ENCODE results near the gene ADSS1. TPM values are rescaled to one million over a fixed set of nuclear protein-coding genes. Genes with fewer than 3 reads are reported as not detected.

ADSS1 gene
- total RNA-seq, 2 experiments from 2014 or later: 0.81 to 1.2 TPM

DNA sequence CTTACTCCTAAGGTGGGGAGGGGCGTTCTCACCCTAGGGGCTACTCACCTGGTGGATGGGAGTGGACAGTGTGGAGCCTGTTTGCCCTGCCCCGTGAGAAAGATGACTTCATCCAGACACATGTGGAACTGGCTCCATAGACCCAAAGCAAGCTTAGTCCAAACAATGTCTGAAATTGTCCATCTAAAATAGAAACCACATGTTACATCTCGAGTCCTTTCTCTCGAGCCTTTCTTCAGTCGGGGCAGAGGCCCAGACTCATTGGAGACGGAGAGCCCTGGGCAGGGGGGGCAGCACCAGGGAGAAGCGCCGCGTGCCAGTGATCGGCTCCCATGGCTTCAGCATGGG, 33.2 kb downstream of the ADSS1 start:
- H3K4me1 Mint-ChIP-seq: peaks cover 53% of the 10 kb centered on the region
- POLR2A ChIA-PET: no interaction called here

DNA sequence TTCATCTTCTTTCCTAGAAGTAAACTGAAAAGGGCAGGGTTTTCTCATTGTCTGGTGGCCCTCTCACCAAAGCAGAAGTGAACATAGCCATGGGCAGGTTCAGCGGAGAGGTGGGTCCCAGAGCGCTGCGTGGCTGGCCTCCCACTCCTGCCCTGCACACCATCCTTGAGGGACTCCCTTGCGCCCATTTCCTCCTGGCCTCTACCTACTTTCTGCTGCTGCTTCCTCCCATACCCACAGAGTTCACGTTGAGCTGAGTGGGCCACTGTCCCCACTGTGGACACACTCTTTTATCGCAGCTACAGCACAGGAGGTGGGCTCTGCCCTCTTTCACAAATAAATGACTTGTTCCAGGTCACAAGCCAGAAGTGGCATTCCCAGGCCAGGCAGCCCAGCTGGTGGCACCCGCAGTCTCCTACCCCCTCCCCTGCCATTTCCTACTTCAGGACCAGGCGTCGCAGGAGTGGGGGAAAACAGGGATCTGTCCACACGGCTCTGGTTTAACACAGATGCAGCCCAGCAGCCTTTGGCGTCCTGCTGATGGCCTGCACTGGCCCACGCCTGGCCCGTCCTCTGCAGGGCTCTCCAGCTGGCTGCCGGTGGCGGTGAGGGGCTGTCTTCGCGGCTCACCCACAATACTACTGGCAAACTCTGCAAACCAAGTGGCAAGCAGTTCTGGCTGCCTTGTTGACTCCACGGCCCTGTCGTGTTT, 33.8 kb downstream of the ADSS1 start:
- Mint-ChIP-seq H3K27ac (peak overlapping the region; percentile 82), H3K36me3 (ENCODE audit: low read depth) (peaks cover 46% of the 10 kb centered on the region), H3K4me3 (no peak overlapping the region), H3K4me1 (peaks cover 50% of the 10 kb centered on the region), H3K9me3 (no peaks in the 10 kb centered on the region), H3K27me3 (no peaks in the 10 kb centered on the region)
- POLR2A ChIA-PET: no interaction called here
- CTCF ChIA-PET: interaction anchor here (1.2 to 4.3 kb wide), 4 partner anchors 9 to 36 kb away, joined by 3 to 21 read pairs (median 3); no protein-coding TSS in a partner anchor
- DNase-seq: no peak

More for the DNA sequence above, 33.2 kb downstream of the ADSS1 start:
- H3K36me3 Mint-ChIP-seq (ENCODE audit: low read depth): peaks cover 47% of the 10 kb centered on the region
- H3K4me3 Mint-ChIP-seq: no peak overlapping the region
- no peaks in the 10 kb centered on the region for H3K27me3 Mint-ChIP-seq
- DNase-seq: no peak
- peak overlapping the region; percentile 82 for H3K27ac Mint-ChIP-seq
- H3K9me3 Mint-ChIP-seq: no peaks in the 10 kb centered on the region
- CTCF ChIA-PET: interaction anchor here (1.2 to 4.3 kb wide), 3 partner anchors 9 to 35 kb away, joined by 3 to 21 read pairs (median 3); no protein-coding TSS in a partner anchor

DNA sequence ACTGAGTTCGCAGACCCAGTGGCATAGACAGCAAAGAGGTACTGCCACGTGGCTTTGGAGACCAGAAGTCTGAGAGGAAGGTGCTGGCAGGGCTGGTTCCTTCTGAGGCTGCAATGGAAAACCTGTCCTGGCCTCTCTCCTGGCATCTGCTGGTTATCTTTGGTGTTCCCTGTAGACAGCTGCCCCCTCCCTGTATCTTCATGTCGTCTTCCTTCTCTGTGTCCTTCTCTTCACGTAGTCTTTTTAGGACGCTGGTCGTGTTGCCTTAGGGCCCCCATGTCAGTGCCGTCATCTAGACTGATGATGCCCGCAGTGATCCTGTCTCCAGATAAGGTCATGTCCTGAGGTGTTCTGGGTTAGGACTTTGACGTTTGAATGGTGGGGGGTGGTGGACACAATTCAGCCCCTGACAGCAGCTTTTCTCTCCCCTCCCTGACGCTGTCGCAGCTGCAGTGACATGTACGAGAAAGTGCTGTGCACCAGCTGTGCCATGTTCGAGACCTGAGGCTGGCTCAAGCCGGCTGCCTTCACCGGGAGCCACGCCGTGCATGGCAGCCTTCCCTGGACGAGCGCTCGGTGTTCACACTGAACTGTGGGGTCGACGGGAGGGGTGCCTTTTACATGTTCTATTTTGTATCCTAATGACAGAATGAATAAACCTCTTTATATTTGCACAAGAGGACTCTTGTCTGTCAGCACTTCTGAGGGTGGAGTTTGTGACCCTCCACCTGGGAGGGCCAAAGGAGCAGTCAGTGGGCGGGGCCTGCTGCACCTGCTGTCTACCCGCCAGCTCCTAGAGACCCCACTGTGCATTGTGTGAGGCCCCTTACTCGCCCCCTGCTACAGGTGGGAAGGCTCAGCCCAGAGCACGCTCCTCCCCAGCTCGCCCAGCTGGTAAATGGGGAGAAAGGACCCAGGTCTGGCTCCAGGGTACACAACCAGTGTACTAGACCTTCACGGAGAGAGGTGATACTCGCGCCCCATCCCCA, 35.2 kb downstream of the ADSS1 start:
- ChIA-PET POLR2A (no interaction called here), CTCF (interaction anchor here (1.8 to 4.3 kb wide), 2 partner anchors 9 to 11 kb away, joined by 3 to 21 read pairs; no protein-coding TSS in a partner anchor)
- no peak for DNase-seq
- Mint-ChIP-seq H3K4me3 (no peak overlapping the region), H3K4me1 (peaks cover 42% of the 10 kb centered on the region), H3K9me3 (no peaks in the 10 kb centered on the region), H3K27me3 (no peaks in the 10 kb centered on the region), H3K36me3 (ENCODE audit: low read depth) (peaks cover 37% of the 10 kb centered on the region), H3K27ac (no peak overlapping the region)

DNA sequence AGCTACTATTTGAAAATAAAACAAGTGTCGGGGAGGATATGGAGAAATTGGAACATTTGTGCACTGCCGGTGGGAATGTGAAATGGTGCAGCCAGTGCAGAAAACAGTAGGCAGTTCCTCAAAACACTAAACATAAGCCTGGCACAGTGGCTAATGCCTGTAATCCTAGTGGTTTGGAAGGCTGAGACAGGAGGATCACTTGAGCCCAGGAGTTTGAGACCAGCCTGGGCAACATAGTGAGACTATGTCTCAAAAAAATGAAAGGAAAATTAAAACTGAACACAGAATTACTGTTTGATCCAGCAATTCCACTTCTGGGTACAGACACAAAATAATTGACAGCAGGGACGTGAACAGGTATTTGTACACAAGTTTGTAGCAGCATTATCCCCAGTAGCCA, 41.5 kb downstream of the ADSS1 start:
- Mint-ChIP-seq H3K9me3 (no peaks in the 10 kb centered on the region), H3K27ac (no peak overlapping the region), H3K4me1 (peaks cover 13% of the 10 kb centered on the region), H3K36me3 (ENCODE audit: low read depth) (peaks cover 18% of the 10 kb centered on the region), H3K27me3 (no peaks in the 10 kb centered on the region), H3K4me3 (no peak overlapping the region)
- no peak for DNase-seq
- ChIA-PET POLR2A (no interaction called here), CTCF (no interaction called here)

DNA sequence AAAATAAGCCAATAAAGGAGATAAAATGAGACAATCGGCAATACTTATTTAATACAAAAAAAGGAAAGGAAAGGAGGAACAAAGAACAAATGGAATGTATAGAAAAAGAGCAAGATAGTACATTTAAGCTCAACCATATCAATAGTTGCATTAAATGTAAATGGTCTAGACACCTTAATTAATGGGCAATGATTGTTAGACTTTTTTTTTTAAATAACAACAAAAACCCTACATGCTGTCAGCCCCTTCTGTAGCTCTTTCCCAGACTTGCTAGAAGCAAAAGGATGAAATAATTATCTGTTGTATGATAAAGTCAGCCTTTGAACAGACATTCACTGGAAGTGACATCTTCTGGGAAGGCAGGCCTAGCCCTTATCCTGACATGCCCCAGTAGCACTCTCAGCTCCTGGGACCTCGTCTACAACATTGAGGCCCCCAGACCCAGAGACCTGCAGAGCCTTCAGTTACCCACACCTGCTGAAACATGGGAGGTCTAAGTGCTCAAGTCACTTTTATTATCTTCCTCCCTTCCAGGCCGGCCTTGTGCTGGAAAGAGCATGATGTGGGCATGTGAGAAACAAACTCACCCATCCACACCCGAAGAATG, 42.3 kb downstream of the ADSS1 start:
- ChIA-PET POLR2A (no interaction called here), CTCF (interaction anchor here (1.8 kb wide), 1 partner anchor 13 kb away, joined by 5 read pairs; the partner anchor contains the start of gene SIVA1)
- H3K4me1 Mint-ChIP-seq: peaks cover 13% of the 10 kb centered on the region
- no peaks in the 10 kb centered on the region for H3K9me3 Mint-ChIP-seq
- no peak for DNase-seq
- H3K27me3 Mint-ChIP-seq: no peaks in the 10 kb centered on the region
- H3K27ac Mint-ChIP-seq: no peak overlapping the region
- H3K36me3 Mint-ChIP-seq (ENCODE audit: low read depth): peaks cover 21% of the 10 kb centered on the region
- H3K4me3 Mint-ChIP-seq: no peak overlapping the region

DNA sequence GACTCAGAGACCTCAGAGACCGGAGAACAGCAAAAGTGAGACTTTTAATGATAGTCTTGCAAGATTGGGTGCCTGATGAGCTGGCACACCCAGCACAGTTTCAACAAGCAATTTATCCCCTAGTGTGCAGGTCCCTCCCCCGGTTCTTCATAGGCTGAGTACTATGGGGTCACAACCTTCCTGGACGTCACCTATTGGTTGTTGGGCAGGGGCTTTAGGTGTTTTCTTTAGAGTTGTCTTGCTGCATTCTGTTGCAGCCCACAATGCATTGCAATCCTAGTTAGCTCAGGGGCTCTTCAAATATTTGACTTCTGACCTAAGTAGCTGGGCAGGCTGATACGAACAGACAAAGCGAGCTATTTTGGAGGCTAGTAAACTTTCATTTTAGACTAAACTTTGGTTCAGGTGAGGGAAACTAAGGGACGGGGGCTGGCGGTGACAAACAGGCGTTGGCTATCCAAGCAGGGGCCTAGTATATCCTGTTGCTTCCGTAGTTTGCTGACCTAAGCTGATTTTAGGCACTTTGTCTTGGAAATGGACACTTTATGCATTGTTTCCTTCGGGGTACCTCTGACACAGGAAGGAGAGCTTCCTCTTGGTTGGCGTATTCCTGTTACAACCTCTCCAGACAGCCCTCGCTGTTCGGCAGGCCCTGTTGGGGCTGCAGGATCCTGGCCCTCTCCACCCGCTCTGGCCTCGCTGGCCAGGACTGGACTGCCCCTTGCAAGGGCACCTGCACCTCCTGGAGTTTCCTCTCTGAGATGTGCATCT, 43.0 kb downstream of the ADSS1 start:
- Mint-ChIP-seq H3K4me1 (peaks cover 13% of the 10 kb centered on the region), H3K4me3 (no peak overlapping the region), H3K9me3 (no peaks in the 10 kb centered on the region), H3K27ac (no peak overlapping the region), H3K27me3 (no peaks in the 10 kb centered on the region), H3K36me3 (ENCODE audit: low read depth) (peaks cover 26% of the 10 kb centered on the region)
- CTCF ChIA-PET: interaction anchor here (1.8 kb wide), 1 partner anchor 14 kb away, joined by 5 read pairs; the partner anchor contains the start of gene SIVA1
- no peak for DNase-seq
- POLR2A ChIA-PET: no interaction called here

DNA sequence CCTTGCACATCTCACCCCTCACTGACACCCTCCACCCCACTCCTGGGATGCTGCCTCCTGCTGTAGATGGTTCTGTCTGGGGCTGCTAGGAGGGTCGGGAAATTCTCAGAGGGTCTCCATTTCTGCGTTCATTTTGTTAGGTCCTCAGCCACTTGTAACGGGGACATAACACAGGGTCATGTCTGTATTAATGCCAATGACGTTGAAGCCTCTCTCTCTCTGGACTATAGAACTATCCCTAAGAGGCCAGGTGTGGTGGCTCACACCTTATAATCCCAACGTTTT, 43.5 kb downstream of the ADSS1 start:
- Mint-ChIP-seq H3K36me3 (ENCODE audit: low read depth) (peaks cover 31% of the 10 kb centered on the region), H3K27ac (no peak overlapping the region), H3K9me3 (no peaks in the 10 kb centered on the region), H3K27me3 (no peaks in the 10 kb centered on the region), H3K4me1 (peaks cover 13% of the 10 kb centered on the region), H3K4me3 (no peak overlapping the region)
- CTCF ChIA-PET: interaction anchor here (1.3 to 1.9 kb wide), 6 partner anchors 9 to 59 kb away, joined by 3 to 26 read pairs (median 6); partner anchors contain the start of gene SIVA1
- no peak for DNase-seq
- POLR2A ChIA-PET: no interaction called here

DNA sequence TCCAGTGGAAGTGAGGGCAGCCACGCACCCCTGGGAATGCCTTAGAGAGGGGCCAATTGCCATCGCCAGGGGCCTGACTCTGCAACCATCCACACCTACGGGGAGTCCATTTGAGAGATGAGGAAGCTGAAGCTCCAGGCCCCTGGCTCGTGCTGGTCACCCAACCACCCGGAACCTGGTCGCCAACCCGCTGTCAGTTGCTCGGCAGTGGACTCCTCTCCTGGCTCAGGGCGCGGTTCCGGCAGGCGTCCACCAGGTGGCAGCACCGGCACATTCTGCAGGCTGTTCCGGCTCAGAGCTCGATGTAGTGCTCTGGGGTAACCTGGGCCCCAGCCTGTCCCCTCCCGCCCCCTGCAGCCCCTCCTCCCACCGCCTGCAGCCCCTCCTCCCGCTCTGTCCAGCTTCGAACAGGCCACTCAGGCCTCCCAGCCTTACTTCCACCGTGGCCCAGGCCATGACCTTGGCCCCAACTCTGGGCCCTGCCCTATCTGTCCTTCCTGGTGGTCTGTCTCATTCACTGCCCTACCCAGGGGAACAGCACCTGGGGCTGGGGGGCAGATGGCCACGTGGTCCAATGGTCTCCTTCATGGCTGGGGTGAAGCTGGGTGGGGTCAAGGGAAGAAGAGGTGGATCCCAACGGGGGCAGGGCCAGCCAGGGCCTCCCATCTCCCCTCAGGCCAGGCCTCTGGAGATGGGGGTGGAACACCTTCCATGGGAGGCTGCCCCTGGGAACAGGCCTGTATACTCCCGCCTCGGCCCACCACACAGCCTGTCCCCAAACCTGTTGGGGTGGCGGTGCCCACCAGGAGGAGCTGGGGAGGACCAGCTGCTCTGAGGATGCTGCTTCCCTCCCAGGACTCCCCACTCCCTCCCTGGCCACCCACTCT, 44.7 kb downstream of the ADSS1 start:
- ChIA-PET POLR2A (interaction anchor here (0.5 kb wide), 1 partner anchor 1981 kb away, joined by 5 read pairs; no protein-coding TSS in a partner anchor), CTCF (interaction anchor here (0.6 to 1.9 kb wide), 18 partner anchors 10 to 108 kb away, joined by 3 to 26 read pairs (median 4); partner anchors contain the start of genes SIVA1 and ZBTB42)
- H3K4me1 Mint-ChIP-seq: peaks cover 13% of the 10 kb centered on the region
- H3K27me3 Mint-ChIP-seq: no peaks in the 10 kb centered on the region
- H3K36me3 Mint-ChIP-seq (ENCODE audit: low read depth): peaks cover 36% of the 10 kb centered on the region
- DNase-seq: peak; percentile 92
- no peak overlapping the region for H3K27ac Mint-ChIP-seq
- no peaks in the 10 kb centered on the region for H3K9me3 Mint-ChIP-seq
- no peak overlapping the region for H3K4me3 Mint-ChIP-seq

DNA sequence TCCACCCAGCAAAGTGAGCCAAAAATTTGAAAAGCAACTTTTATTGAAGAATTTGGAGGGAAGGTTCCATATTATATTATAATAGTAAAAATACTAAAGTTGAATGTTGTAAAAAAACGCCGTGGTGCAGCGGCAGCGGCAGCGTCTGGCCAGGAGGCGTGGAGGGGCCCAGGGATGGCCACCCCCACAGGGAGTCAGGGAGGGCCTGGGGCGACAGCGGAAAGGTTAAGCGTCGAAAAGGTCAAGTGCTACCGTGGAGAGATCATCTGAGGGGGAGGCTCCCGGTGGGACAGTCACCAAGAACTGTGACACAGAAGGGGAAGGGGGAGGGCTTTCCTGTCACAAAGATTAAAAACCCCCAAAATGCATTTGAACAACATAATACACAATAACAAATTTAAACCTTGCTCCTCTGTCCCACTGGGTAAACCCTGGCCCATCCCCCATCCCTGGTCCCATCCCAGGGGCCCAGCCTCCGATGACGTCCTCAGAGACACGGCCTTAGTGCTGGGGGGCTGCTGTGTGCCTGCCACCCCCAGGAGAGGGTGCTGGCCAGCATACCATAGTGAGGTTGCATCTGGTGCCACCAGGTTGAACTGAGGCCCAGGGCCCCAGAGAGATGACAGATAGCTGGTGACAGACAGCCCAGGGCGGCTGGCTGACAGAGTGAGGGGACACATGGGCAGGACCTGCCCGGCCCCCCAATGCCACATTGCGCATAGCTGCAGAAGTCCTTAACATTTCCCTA, 45.5 kb downstream of the ADSS1 start:
- CTCF ChIA-PET: interaction anchor here (0.7 to 1.9 kb wide), 13 partner anchors 11 to 107 kb away, joined by 3 to 26 read pairs (median 7); partner anchors contain the start of genes SIVA1 and ZBTB42
- POLR2A ChIA-PET: no interaction called here
- peak overlapping the region; percentile 50 for H3K27ac Mint-ChIP-seq
- peaks cover 36% of the 10 kb centered on the region for H3K36me3 Mint-ChIP-seq (ENCODE audit: low read depth)
- H3K4me3 Mint-ChIP-seq: no peak overlapping the region
- H3K4me1 Mint-ChIP-seq: peaks cover 13% of the 10 kb centered on the region
- H3K9me3 Mint-ChIP-seq: no peaks in the 10 kb centered on the region
- no peaks in the 10 kb centered on the region for H3K27me3 Mint-ChIP-seq
- no peak for DNase-seq

DNA sequence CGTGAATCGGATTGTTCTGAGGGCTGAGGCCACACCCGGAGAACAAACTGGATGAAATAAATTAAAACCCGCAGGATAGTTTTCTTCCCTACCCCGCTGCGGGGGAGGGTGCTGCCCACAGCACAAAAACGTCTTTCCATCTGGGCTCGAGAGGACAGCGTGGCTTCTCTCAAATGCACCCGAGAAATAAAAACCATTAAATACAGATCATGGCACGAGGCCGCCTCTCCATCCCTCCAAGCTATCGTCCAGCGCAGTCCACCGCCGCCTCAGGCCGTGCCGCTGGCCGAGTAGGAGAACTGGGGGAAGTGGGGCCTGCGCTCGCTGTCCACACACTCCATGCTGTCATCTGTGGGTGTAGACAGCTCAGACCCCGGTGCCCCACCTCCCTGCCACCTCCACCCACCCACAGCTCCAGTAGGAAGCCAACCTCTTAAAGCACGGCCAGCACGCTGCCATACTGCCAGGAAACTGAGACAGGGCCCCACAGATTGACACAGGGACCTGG, 46.1 kb downstream of the ADSS1 start:
- Mint-ChIP-seq H3K27ac (no peak overlapping the region), H3K4me3 (no peak overlapping the region), H3K9me3 (no peaks in the 10 kb centered on the region), H3K27me3 (no peaks in the 10 kb centered on the region), H3K36me3 (ENCODE audit: low read depth) (peaks cover 36% of the 10 kb centered on the region), H3K4me1 (peaks cover 13% of the 10 kb centered on the region)
- no peak for DNase-seq
- ChIA-PET CTCF (interaction anchor here (0.7 to 3.1 kb wide), 8 partner anchors 9 to 56 kb away, joined by 3 to 13 read pairs (median 4); partner anchors contain the start of gene SIVA1), POLR2A (no interaction called here)

DNA sequence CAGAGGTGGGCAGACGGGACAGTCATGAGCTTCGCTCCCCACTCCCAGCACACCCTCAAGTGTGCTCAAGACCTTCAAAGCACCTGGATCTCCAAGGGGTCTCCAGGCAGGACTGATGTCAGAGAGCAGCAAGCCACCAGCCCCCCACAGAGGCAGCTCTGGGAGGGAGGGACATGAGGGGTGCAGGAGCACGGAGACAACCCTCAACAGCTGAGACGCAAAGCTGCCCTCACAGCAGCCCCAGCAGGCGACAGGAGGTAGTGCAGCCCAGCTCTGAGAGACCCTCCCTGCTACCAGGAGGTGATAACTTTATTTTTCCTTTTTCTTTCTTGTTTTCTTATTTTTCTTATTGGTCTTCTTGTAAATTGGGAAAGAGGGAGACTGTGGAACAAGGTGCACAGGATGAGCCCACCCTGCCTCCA, 46.8 kb downstream of the ADSS1 start:
- no peak for DNase-seq
- Mint-ChIP-seq H3K36me3 (ENCODE audit: low read depth) (peaks cover 36% of the 10 kb centered on the region), H3K9me3 (no peaks in the 10 kb centered on the region), H3K27me3 (no peaks in the 10 kb centered on the region), H3K27ac (no peak overlapping the region), H3K4me1 (peaks cover 13% of the 10 kb centered on the region), H3K4me3 (no peak overlapping the region)
- ChIA-PET CTCF (interaction anchor here (1.2 to 3.1 kb wide), 6 partner anchors 9 to 55 kb away, joined by 3 to 13 read pairs (median 4); partner anchors contain the start of gene SIVA1), POLR2A (no interaction called here)

All from activated CD4-positive, alpha-beta T cell treated with anti-CD3 and anti-CD28 coated beads, Interleukin-2, amount 10 ng/mL, durations not matched to agents 7 days and 5 days (primary cell).